Body of pancreas (tissue), 4 donors: ENCODE measurements around the gene ARHGEF4. TPM values are rescaled to one million over a fixed set of nuclear protein-coding genes. Genes with fewer than 3 reads are reported as not detected.

ENCODE experiments used
- ATAC-seq: fragments of 150-250 bp; one replicate; pipeline ENCODE4 v1.9.1; 2016
- DNase-seq, 4 donors: peaks; one replicate each; pipeline ENCODE4 v3.0.0-alpha.2; 2019
- H3K27ac ChIP-seq, 4 donors: fragments of 200-600 bp; sonication (generic); 1 replicate in 3 of 4; 2 replicates in 1 of 4; pipeline versions ENCODE4 v1.5.1 to v1.6.1; 2016 to 2019; ENCODE audit warnings: mild to moderate bottlenecking in 1 of 4, mixed read lengths in 1 of 4, moderate library complexity in 1 of 4
- H3K27me3 ChIP-seq, 2 donors: fragments of 200-600 bp; sonication (generic); one replicate each; pipeline ENCODE4 v1.6.0; 2016; ENCODE audit warnings: mild to moderate bottlenecking in 1 of 2
- H3K36me3 ChIP-seq, 2 donors: fragments of 200-600 bp; sonication (generic); replicated peaks in 1 of 2; 2 replicates each; pipeline ENCODE4 v1.5.1; 2016; ENCODE audit warnings: low read depth in 2 of 2; ENCODE audit not compliant: insufficient read depth in 1 of 2
- H3K4me1 ChIP-seq: fragments of 200-600 bp; sonication (generic); one replicate; pipeline ENCODE4 v1.6.0; 2016
- H3K4me3 ChIP-seq, 2 donors: fragments of 200-600 bp; sonication (generic); 1 replicate in 1 of 2; 2 replicates in 1 of 2; pipeline ENCODE4 v1.5.1; 2016 to 2019
- H3K9me3 ChIP-seq, 3 donors: fragments of 200-600 bp; sonication (generic); 1 replicate in 2 of 3; 2 replicates in 1 of 3; pipeline ENCODE4 v1.5.1; 2016
- POLR2A ChIP-seq, 3 donors: fragments of 450-650 bp; IDR thresholded peaks; one replicate each; pipeline ENCODE4 v1.6.1; 2016; ENCODE audit warnings: antibody characterized with exemption in 3 of 3, mild to moderate bottlenecking in 2 of 3
- WGBS, 2 donors: methylation state at CpG; one replicate each; pipeline ENCODE4 v1.1.5; 2017; 5-methylcytosine and 5-hydroxymethylcytosine counted together
- intact Hi-C: fragments of 100-400 bp; cut with DNase I; formaldehyde crosslinking; loops from one replicate; pipeline ENCODE4 v1.15.1; 2023
- total RNA-seq, 2 donors: library from RNA; depleted of rRNA; stranded (reverse); fragments of >200 nt; gene quantifications; one replicate each; pipeline ENCODE4 v1.1.0, GENCODE V29; 2016
- TF ChIP-seq, protein P1 (sequence below), 7 experiments: fragments of 450-650 bp in 4 of 7; fragments of 200-600 bp in 3 of 7; sonication (generic) in 3 of 7; IDR thresholded peaks; one replicate each; pipeline ENCODE4 v1.5.1; 2016 to 2019; ENCODE audit warnings: antibody characterized with exemption in 7 of 7

Gene ARHGEF4
- total RNA-seq, 2 donors from 2014 or later = 28.8 to 39.9 TPM

- intact Hi-C loops = no loop called here
- ATAC-seq (no peak), DNase-seq (no peak)
- no peaks in the 10 kb centered on the region for H3K9me3 ChIP-seq
- H3K27me3 ChIP-seq = no peaks in the 10 kb centered on the region
- no peaks in the 10 kb centered on the region for H3K4me1 ChIP-seq
- no peak overlapping the region for H3K27ac ChIP-seq
- TF ChIP-seq, protein P1, sequence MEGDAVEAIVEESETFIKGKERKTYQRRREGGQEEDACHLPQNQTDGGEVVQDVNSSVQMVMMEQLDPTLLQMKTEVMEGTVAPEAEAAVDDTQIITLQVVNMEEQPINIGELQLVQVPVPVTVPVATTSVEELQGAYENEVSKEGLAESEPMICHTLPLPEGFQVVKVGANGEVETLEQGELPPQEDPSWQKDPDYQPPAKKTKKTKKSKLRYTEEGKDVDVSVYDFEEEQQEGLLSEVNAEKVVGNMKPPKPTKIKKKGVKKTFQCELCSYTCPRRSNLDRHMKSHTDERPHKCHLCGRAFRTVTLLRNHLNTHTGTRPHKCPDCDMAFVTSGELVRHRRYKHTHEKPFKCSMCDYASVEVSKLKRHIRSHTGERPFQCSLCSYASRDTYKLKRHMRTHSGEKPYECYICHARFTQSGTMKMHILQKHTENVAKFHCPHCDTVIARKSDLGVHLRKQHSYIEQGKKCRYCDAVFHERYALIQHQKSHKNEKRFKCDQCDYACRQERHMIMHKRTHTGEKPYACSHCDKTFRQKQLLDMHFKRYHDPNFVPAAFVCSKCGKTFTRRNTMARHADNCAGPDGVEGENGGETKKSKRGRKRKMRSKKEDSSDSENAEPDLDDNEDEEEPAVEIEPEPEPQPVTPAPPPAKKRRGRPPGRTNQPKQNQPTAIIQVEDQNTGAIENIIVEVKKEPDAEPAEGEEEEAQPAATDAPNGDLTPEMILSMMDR (IDR thresholded peaks at IDR 0.05) = no peak
- no peak for TF ChIP-seq POLR2A (IDR thresholded peaks at IDR 0.05)
- H3K36me3 ChIP-seq = peaks cover 12 to 32% of the 10 kb centered on the region in 2 donors
- no peak overlapping the region for H3K4me3 ChIP-seq
- WGBS, 2 donors = 90 to 92% methylated on average over 4 to 6 of the region's 6 CpGs
Observed at GRCh38 chr2:131048641-131049040, 211.9 kb downstream of the ARHGEF4 start.

GRCh38 chr2:131049150-131049718 lies 212.5 kb downstream of the ARHGEF4 start:
- no peak overlapping the region for H3K27ac ChIP-seq
- no peak for TF ChIP-seq POLR2A (IDR thresholded peaks at IDR 0.05)
- TF ChIP-seq, protein P1 (IDR thresholded peaks at IDR 0.05) = no peak
- no peaks in the 10 kb centered on the region for H3K4me1 ChIP-seq
- H3K9me3 ChIP-seq = no peaks in the 10 kb centered on the region
- H3K36me3 ChIP-seq = peaks cover 12 to 32% of the 10 kb centered on the region in 2 donors
- H3K27me3 ChIP-seq = no peaks in the 10 kb centered on the region
- intact Hi-C loops = no loop called here
- ATAC-seq = no peak
- DNase-seq = no peak
- H3K4me3 ChIP-seq = no peak overlapping the region
- WGBS, 2 donors = 83 to 94% methylated on average over 7 of the region's 7 CpGs

- Histone ChIP-seq H3K4me1 (no peaks in the 10 kb centered on the region), H3K36me3 (peaks cover 12 to 44% of the 10 kb centered on the region in 2 donors), H3K27me3 (no peaks in the 10 kb centered on the region), H3K9me3 (no peaks in the 10 kb centered on the region), H3K4me3 (no peak overlapping the region), H3K27ac (no peak overlapping the region)
- intact Hi-C loops = no loop called here
- ATAC-seq (no peak), DNase-seq (no peak)
- no peak for TF ChIP-seq POLR2A (IDR thresholded peaks at IDR 0.05)
- TF ChIP-seq, protein P1 (IDR thresholded peaks at IDR 0.05) = no peak
- 95 to 100% methylated on average over 4 to 8 of the region's 8 CpGs for WGBS, 2 donors
Observed at GRCh38 chr2:131050896-131051295, 214.2 kb downstream of the ARHGEF4 start.

GRCh38 chr2:131052741-131053263 lies 216.1 kb downstream of the ARHGEF4 start:
- TF ChIP-seq, protein P1 (IDR thresholded peaks at IDR 0.05) = no peak
- no peak for TF ChIP-seq POLR2A (IDR thresholded peaks at IDR 0.05)
- Histone ChIP-seq H3K9me3 (no peaks in the 10 kb centered on the region), H3K27me3 (no peaks in the 10 kb centered on the region), H3K27ac (no peak overlapping the region), H3K4me3 (no peak overlapping the region), H3K4me1 (peaks cover 12% of the 10 kb centered on the region), H3K36me3 (peaks cover 12 to 44% of the 10 kb centered on the region in 2 donors)
- 91 to 95% methylated on average over 8 of the region's 8 CpGs for WGBS, 2 donors
- DNase-seq (no peak), ATAC-seq (no peak)
- intact Hi-C loops = no loop called here

- DNase-seq = no peak
- Histone ChIP-seq H3K9me3 (no peaks in the 10 kb centered on the region), H3K36me3 (peaks cover 12 to 38% of the 10 kb centered on the region in 2 donors), H3K4me1 (peaks cover 12% of the 10 kb centered on the region), H3K27me3 (no peaks in the 10 kb centered on the region), H3K27ac (no peak overlapping the region), H3K4me3 (no peak overlapping the region)
- no peak for ATAC-seq
- no peak for TF ChIP-seq POLR2A (IDR thresholded peaks at IDR 0.05)
- TF ChIP-seq, protein P1 (IDR thresholded peaks at IDR 0.05) = no peak
- 91 to 92% methylated on average over 7 of the region's 7 CpGs for WGBS, 2 donors
- intact Hi-C loops = no loop called here
Observed at GRCh38 chr2:131054488-131054887, 217.8 kb downstream of the ARHGEF4 start.
